ENCODE measurements around the gene RIC8B.

Gene RIC8B

DNA sequence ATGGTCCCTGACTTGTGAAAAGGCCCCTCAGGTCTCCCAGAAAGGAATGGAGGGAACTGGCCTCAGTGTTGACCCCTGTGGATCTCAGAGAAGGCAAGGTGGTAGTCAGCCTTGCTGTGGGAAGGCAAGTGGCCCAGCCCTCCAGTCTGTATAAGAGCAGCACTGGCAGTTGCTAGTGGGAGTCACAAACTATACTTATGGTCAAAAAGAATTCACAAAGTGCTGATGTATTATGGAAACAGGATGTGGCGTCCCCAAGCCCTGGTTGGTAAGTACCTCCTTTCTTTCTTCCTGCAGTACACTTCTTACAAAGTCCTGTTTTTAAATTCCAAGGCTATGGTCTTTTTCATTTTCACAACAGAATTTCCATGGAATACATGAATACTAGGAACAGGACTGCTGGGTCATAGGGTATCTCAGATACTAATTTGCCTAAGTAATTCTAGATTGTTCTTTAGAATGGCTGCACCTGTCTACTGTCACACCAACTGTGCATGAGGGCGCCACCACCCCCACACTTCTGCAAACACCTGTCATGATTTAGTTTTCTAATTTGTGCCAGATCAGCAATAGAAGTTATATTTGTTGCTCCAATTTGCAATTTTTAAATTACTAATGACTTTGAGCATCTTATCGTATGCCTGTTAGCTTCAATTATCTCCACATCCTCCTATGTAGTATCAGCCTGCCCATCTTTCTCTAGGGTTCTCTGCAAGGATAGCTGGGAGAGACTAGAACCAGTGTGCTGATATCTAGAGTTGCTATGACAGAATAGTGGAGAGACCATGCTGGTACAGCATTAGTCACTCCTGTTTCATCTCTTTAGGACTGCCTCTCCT, 140.5 kb downstream of the RIC8B start:
- H2AFZ ChIP-seq (ENCODE audit: low read length): 0 out of 2 replicates have a peak overlapping the region, but pooled peaks have one; percentile 0
- no peaks in the 10 kb centered on the region for H3K9me3 ChIP-seq (replicated peaks; ENCODE audit: insufficient read depth, low read length)
- peak overlapping the region; percentile 40; the same call in 1 of the 2 replicates for H3K27ac ChIP-seq (ENCODE audit: low read length)
- peaks cover 27% of the 10 kb centered on the region for H3K4me1 ChIP-seq (ENCODE audit: low read length)
- no peak overlapping the region for H3K4me3 ChIP-seq (ENCODE audit: low read length)
- H3K36me3 ChIP-seq (replicated peaks; ENCODE audit: insufficient read depth, low read length): no peaks in the 10 kb centered on the region
- TF ChIP-seq EZH2 (optimal IDR thresholded peaks at IDR 0.05; ENCODE audit: low read depth, low read length): no peak
- TF ChIP-seq EZH2phosphoT487 (IDR thresholded peaks at IDR 0.05; ENCODE audit: low read length): no peak
- H3K9me2 ChIP-seq (replicated peaks; ENCODE audit: insufficient read depth, low read length): no peaks in the 10 kb centered on the region
- no peaks in the 10 kb centered on the region for H3K27me3 ChIP-seq (replicated peaks; ENCODE audit: insufficient read depth, low read length)
- peak; percentile 60 for DNase-seq
- H3K9ac ChIP-seq (ENCODE audit: low read length): no peak overlapping the region
- no peaks in the 10 kb centered on the region for H3K79me2 ChIP-seq (ENCODE audit: low read length)
- H3K4me2 ChIP-seq (ENCODE audit: low read depth, low read length): no peak overlapping the region; the same call in 1 of the 2 replicates
- no peaks in the 10 kb centered on the region for H4K20me1 ChIP-seq (ENCODE audit: insufficient read depth, low read length)
- no peaks in the 10 kb centered on the region for H3F3A ChIP-seq (ENCODE audit: insufficient read depth, low read length)

DNA sequence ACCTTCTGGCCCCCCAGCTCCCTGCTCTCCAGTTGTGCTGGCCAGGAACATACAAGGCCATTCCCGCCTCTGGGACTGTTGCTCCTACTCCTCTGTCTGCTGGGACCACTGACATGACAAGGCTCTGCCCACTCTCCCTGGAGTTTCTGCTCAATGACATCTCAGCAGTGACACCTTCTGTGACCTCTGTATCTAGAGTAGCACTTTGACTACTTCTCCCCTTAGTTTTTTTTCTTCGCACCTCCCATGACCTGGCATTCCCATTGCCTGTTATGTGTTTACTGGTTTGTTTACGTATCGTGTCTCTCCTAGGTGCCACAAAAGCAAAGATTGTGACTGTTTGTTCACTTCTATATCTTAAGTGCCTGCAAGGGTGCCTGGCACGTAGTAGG, 141.1 kb downstream of the RIC8B start:
- no peaks in the 10 kb centered on the region for H3K79me2 ChIP-seq (ENCODE audit: low read length)
- no peaks in the 10 kb centered on the region for H3K27me3 ChIP-seq (replicated peaks; ENCODE audit: insufficient read depth, low read length)
- H2AFZ ChIP-seq (ENCODE audit: low read length): no peak overlapping the region
- no peaks in the 10 kb centered on the region for H3K36me3 ChIP-seq (replicated peaks; ENCODE audit: insufficient read depth, low read length)
- H3K9me2 ChIP-seq (replicated peaks; ENCODE audit: insufficient read depth, low read length): no peaks in the 10 kb centered on the region
- no peaks in the 10 kb centered on the region for H3K9me3 ChIP-seq (replicated peaks; ENCODE audit: insufficient read depth, low read length)
- no peak overlapping the region for H3K4me3 ChIP-seq (ENCODE audit: low read length)
- TF ChIP-seq EZH2phosphoT487 (IDR thresholded peaks at IDR 0.05; ENCODE audit: low read length) (no peak), EZH2 (optimal IDR thresholded peaks at IDR 0.05; ENCODE audit: low read depth, low read length) (no peak)
- H3K9ac ChIP-seq (ENCODE audit: low read length): no peak overlapping the region
- H4K20me1 ChIP-seq (ENCODE audit: insufficient read depth, low read length): no peaks in the 10 kb centered on the region
- no peaks in the 10 kb centered on the region for H3F3A ChIP-seq (ENCODE audit: insufficient read depth, low read length)
- H3K4me2 ChIP-seq (ENCODE audit: low read depth, low read length): no peak overlapping the region
- H3K4me1 ChIP-seq (ENCODE audit: low read length): peaks cover 21% of the 10 kb centered on the region
- DNase-seq: no peak
- no peak overlapping the region for H3K27ac ChIP-seq (ENCODE audit: low read length)

DNA sequence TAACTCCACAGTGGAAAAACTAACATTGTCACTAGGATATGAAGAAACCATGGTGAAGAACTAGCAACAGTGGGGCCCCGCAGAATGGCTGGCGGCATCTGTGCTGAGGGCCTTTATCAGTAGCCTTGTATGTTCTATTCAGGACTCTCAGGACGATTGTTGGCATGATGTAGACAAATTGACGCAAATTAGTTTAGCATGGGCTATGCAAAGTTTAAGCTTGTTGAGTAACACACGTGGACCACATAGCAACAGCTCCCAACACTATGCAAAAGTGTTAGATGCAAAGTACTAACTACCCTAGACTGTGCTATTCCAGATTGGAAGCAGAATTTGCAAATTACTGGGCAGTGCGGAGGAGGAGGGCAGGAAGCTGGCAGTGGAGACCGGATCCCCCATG, 143.0 kb downstream of the RIC8B start:
- H3K4me2 ChIP-seq (ENCODE audit: low read depth, low read length): no peak overlapping the region
- no peaks in the 10 kb centered on the region for H3K36me3 ChIP-seq (replicated peaks; ENCODE audit: insufficient read depth, low read length)
- no peaks in the 10 kb centered on the region for H3K27me3 ChIP-seq (replicated peaks; ENCODE audit: insufficient read depth, low read length)
- no peaks in the 10 kb centered on the region for H3F3A ChIP-seq (ENCODE audit: insufficient read depth, low read length)
- no peaks in the 10 kb centered on the region for H3K9me2 ChIP-seq (replicated peaks; ENCODE audit: insufficient read depth, low read length)
- no peak for TF ChIP-seq EZH2 (optimal IDR thresholded peaks at IDR 0.05; ENCODE audit: low read depth, low read length)
- TF ChIP-seq, protein P1, sequence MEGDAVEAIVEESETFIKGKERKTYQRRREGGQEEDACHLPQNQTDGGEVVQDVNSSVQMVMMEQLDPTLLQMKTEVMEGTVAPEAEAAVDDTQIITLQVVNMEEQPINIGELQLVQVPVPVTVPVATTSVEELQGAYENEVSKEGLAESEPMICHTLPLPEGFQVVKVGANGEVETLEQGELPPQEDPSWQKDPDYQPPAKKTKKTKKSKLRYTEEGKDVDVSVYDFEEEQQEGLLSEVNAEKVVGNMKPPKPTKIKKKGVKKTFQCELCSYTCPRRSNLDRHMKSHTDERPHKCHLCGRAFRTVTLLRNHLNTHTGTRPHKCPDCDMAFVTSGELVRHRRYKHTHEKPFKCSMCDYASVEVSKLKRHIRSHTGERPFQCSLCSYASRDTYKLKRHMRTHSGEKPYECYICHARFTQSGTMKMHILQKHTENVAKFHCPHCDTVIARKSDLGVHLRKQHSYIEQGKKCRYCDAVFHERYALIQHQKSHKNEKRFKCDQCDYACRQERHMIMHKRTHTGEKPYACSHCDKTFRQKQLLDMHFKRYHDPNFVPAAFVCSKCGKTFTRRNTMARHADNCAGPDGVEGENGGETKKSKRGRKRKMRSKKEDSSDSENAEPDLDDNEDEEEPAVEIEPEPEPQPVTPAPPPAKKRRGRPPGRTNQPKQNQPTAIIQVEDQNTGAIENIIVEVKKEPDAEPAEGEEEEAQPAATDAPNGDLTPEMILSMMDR (IDR thresholded peaks at IDR 0.05; ENCODE audit: low read length): no peak
- TF ChIP-seq EZH2phosphoT487 (IDR thresholded peaks at IDR 0.05; ENCODE audit: low read length): no peak
- H3K9me3 ChIP-seq (replicated peaks; ENCODE audit: insufficient read depth, low read length): no peaks in the 10 kb centered on the region
- no peak overlapping the region for H3K4me3 ChIP-seq (ENCODE audit: low read length)
- H4K20me1 ChIP-seq (ENCODE audit: insufficient read depth, low read length): no peaks in the 10 kb centered on the region
- H3K27ac ChIP-seq (ENCODE audit: low read length): no peak overlapping the region
- H3K9ac ChIP-seq (ENCODE audit: low read length): no peak overlapping the region
- no peaks in the 10 kb centered on the region for H3K79me2 ChIP-seq (ENCODE audit: low read length)
- H3K4me1 ChIP-seq (ENCODE audit: low read length): peaks cover 11% of the 10 kb centered on the region
- DNase-seq: no peak
- H2AFZ ChIP-seq (ENCODE audit: low read length): no peak overlapping the region

DNA sequence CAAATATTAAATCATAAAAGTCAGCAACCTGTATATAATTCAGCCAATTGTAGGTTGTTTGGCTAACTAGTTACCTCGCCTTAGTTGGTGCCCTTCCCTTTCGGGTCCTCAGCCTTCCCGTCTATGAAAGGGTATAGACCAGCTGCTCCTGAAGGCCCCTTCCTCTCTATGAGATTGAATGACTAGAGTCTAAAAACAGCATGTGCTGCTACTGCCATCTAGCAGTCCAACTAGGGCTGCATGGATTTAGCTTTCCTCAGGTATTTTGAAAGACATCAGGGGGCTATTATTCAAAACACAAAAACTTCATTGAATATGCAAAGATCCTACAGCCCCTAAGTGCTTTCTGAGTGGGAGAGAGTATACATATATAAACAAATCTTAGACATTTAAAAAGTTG, 144.3 kb downstream of the RIC8B start:
- Histone ChIP-seq H3K4me2 (ENCODE audit: low read depth, low read length) (no peak overlapping the region), H3K9me3 (replicated peaks; ENCODE audit: insufficient read depth, low read length) (no peaks in the 10 kb centered on the region), H3K9me2 (replicated peaks; ENCODE audit: insufficient read depth, low read length) (no peaks in the 10 kb centered on the region), H3K9ac (ENCODE audit: low read length) (no peak overlapping the region), H4K20me1 (ENCODE audit: insufficient read depth, low read length) (no peaks in the 10 kb centered on the region), H3K4me3 (ENCODE audit: low read length) (no peak overlapping the region), H3K4me1 (ENCODE audit: low read length) (peaks cover 11% of the 10 kb centered on the region), H3F3A (ENCODE audit: insufficient read depth, low read length) (no peaks in the 10 kb centered on the region), H3K27me3 (replicated peaks; ENCODE audit: insufficient read depth, low read length) (no peaks in the 10 kb centered on the region), H3K36me3 (replicated peaks; ENCODE audit: insufficient read depth, low read length) (no peaks in the 10 kb centered on the region), H2AFZ (ENCODE audit: low read length) (no peak overlapping the region), H3K27ac (ENCODE audit: low read length) (no peak overlapping the region), H3K79me2 (ENCODE audit: low read length) (no peaks in the 10 kb centered on the region)
- TF ChIP-seq EZH2 (optimal IDR thresholded peaks at IDR 0.05; ENCODE audit: low read depth, low read length) (no peak), EZH2phosphoT487 (IDR thresholded peaks at IDR 0.05; ENCODE audit: low read length) (no peak)
- TF ChIP-seq, protein P1 (IDR thresholded peaks at IDR 0.05; ENCODE audit: low read length): peak; percentile 64
- DNase-seq: peak; percentile 17

Measured in MM.1S (cell line).